Neuron (in vitro differentiated cells): ENCODE measurements around the gene PCCA.

Experiments
- H2AFZ ChIP-seq: one replicate; pipeline ENCODE4 v1.6.1; 2013; ENCODE audit warnings: low read depth, mild to moderate bottlenecking, inconsistent platforms, low read length, moderate library complexity
- H3K27me3 ChIP-seq: one replicate; pipeline ENCODE4 v1.6.1; 2013; ENCODE audit warnings: low read length; ENCODE audit not compliant: insufficient read depth
- H3K36me3 ChIP-seq: one replicate; pipeline ENCODE4 v1.6.1; 2013; ENCODE audit warnings: low read length; ENCODE audit not compliant: insufficient read depth
- H3K4me1 ChIP-seq: one replicate; pipeline ENCODE4 v1.6.1; 2013; ENCODE audit warnings: low read length; ENCODE audit not compliant: insufficient read depth
- H3K4me3 ChIP-seq: 2 replicates; pipeline ENCODE4 v1.5.1; 2013; ENCODE audit warnings: mild to moderate bottlenecking, low read length, moderate library complexity
- H3K9me3 ChIP-seq: one replicate; pipeline ENCODE4 v1.6.1; 2013; ENCODE audit warnings: low read length

Gene PCCA

GRCh38 chr13:100483841-100484381, 395.0 kb downstream of the PCCA start:
- H3K27me3 ChIP-seq = no peaks in the 10 kb centered on the region

GRCh38 chr13:100484702-100485101, 395.8 kb downstream of the PCCA start:
- H3K27me3 ChIP-seq = no peaks in the 10 kb centered on the region
- H3K9me3 ChIP-seq = no peaks in the 10 kb centered on the region
- peaks cover 4% of the 10 kb centered on the region for H3K4me1 ChIP-seq
- no peaks in the 10 kb centered on the region for H3K36me3 ChIP-seq
- H2AFZ ChIP-seq = no peak overlapping the region
- H3K4me3 ChIP-seq = no peak overlapping the region

More at GRCh38 chr13:100483841-100484381, 395.0 kb downstream of the PCCA start:
- H3K4me1 ChIP-seq = peaks cover 4% of the 10 kb centered on the region
- H3K4me3 ChIP-seq = no peak overlapping the region
- H2AFZ ChIP-seq = no peak overlapping the region
- no peaks in the 10 kb centered on the region for H3K9me3 ChIP-seq
- H3K36me3 ChIP-seq = no peaks in the 10 kb centered on the region

- Histone ChIP-seq H3K9me3 (no peaks in the 10 kb centered on the region), H3K27me3 (no peaks in the 10 kb centered on the region), H3K4me3 (no peak overlapping the region), H3K4me1 (peaks cover 3% of the 10 kb centered on the region), H3K36me3 (no peaks in the 10 kb centered on the region), H2AFZ (no peak overlapping the region)
Measured at GRCh38 chr13:100485265-100485664, 396.4 kb downstream of the PCCA start.

GRCh38 chr13:100490692-100491091, 401.8 kb downstream of the PCCA start:
- no peaks in the 10 kb centered on the region for H3K36me3 ChIP-seq
- peaks cover 8% of the 10 kb centered on the region for H3K4me1 ChIP-seq
- H3K27me3 ChIP-seq = no peaks in the 10 kb centered on the region
- no peak overlapping the region for H3K4me3 ChIP-seq
- peaks cover 6% of the 10 kb centered on the region for H3K9me3 ChIP-seq
- no peak overlapping the region for H2AFZ ChIP-seq

- H2AFZ ChIP-seq = no peak overlapping the region
- H3K9me3 ChIP-seq = peaks cover 6% of the 10 kb centered on the region
- no peaks in the 10 kb centered on the region for H3K27me3 ChIP-seq
- H3K4me1 ChIP-seq = peaks cover 8% of the 10 kb centered on the region
- H3K36me3 ChIP-seq = no peaks in the 10 kb centered on the region
- H3K4me3 ChIP-seq = no peak overlapping the region
Measured at GRCh38 chr13:100491164-100491842, 402.4 kb downstream of the PCCA start.

GRCh38 chr13:100493418-100493817, 404.5 kb downstream of the PCCA start:
- H3K36me3 ChIP-seq = no peaks in the 10 kb centered on the region
- H3K9me3 ChIP-seq = peaks cover 6% of the 10 kb centered on the region
- H3K27me3 ChIP-seq = no peaks in the 10 kb centered on the region
- H3K4me3 ChIP-seq = no peak overlapping the region
- no peak overlapping the region for H2AFZ ChIP-seq
- peaks cover 8% of the 10 kb centered on the region for H3K4me1 ChIP-seq

GRCh38 chr13:100495455-100495854, 406.6 kb downstream of the PCCA start:
- Histone ChIP-seq H3K4me3 (no peak overlapping the region), H2AFZ (no peak overlapping the region), H3K27me3 (no peaks in the 10 kb centered on the region), H3K4me1 (peaks cover 8% of the 10 kb centered on the region), H3K9me3 (peaks cover 6% of the 10 kb centered on the region), H3K36me3 (no peaks in the 10 kb centered on the region)

- no peaks in the 10 kb centered on the region for H3K4me1 ChIP-seq
- H3K36me3 ChIP-seq = no peaks in the 10 kb centered on the region
- H2AFZ ChIP-seq = no peak overlapping the region
- no peak overlapping the region for H3K4me3 ChIP-seq
- H3K9me3 ChIP-seq = peaks cover 6% of the 10 kb centered on the region
- H3K27me3 ChIP-seq = no peaks in the 10 kb centered on the region
Measured at GRCh38 chr13:100497389-100497788, 408.5 kb downstream of the PCCA start.

GRCh38 chr13:100502446-100502845, 413.6 kb downstream of the PCCA start:
- H3K9me3 ChIP-seq = peaks cover 2% of the 10 kb centered on the region
- no peak overlapping the region for H2AFZ ChIP-seq
- no peaks in the 10 kb centered on the region for H3K36me3 ChIP-seq
- H3K4me3 ChIP-seq = no peak overlapping the region
- no peaks in the 10 kb centered on the region for H3K4me1 ChIP-seq
- no peaks in the 10 kb centered on the region for H3K27me3 ChIP-seq

- no peaks in the 10 kb centered on the region for H3K36me3 ChIP-seq
- H3K9me3 ChIP-seq = peaks cover 2% of the 10 kb centered on the region
- H3K27me3 ChIP-seq = no peaks in the 10 kb centered on the region
- H3K4me1 ChIP-seq = peaks cover 2% of the 10 kb centered on the region
- no peak overlapping the region for H2AFZ ChIP-seq
- H3K4me3 ChIP-seq = no peak overlapping the region
Measured at GRCh38 chr13:100503622-100504021, 414.7 kb downstream of the PCCA start.

GRCh38 chr13:100506154-100506553, 417.3 kb downstream of the PCCA start:
- Histone ChIP-seq H2AFZ (no peak overlapping the region), H3K4me3 (no peak overlapping the region), H3K36me3 (no peaks in the 10 kb centered on the region), H3K9me3 (peaks cover 2% of the 10 kb centered on the region), H3K27me3 (no peaks in the 10 kb centered on the region), H3K4me1 (peaks cover 19% of the 10 kb centered on the region)

GRCh38 chr13:100506600-100507422, 417.9 kb downstream of the PCCA start:
- H2AFZ ChIP-seq = no peak overlapping the region
- peaks cover 21% of the 10 kb centered on the region for H3K4me1 ChIP-seq
- no peaks in the 10 kb centered on the region for H3K36me3 ChIP-seq
- H3K9me3 ChIP-seq = peaks cover 2% of the 10 kb centered on the region
- no peaks in the 10 kb centered on the region for H3K27me3 ChIP-seq
- H3K4me3 ChIP-seq = no peak overlapping the region

- no peaks in the 10 kb centered on the region for H3K27me3 ChIP-seq
Measured at GRCh38 chr13:100508455-100508854, 419.6 kb downstream of the PCCA start.

More at GRCh38 chr13:100508455-100508854, 419.6 kb downstream of the PCCA start:
- Histone ChIP-seq H3K9me3 (peaks cover 2% of the 10 kb centered on the region), H3K4me1 (peaks cover 28% of the 10 kb centered on the region), H2AFZ (no peak overlapping the region), H3K36me3 (no peaks in the 10 kb centered on the region), H3K4me3 (no peak overlapping the region)
